Lower lobe of right lung (tissue), 2 donors: ENCODE measurements around the gene DAP. TPM values are rescaled to one million over a fixed set of nuclear protein-coding genes. Genes with fewer than 3 reads are reported as not detected.

ENCODE experiments used
- ATAC-seq, 2 donors: fragments of 200-7000 bp; cut with Tn5 transposase; one replicate each; pipeline ENCODE4 v1.9.1; 2020 to 2022; ENCODE audit warnings: mild to moderate bottlenecking in 2 of 2, moderate library complexity in 2 of 2
- DNase-seq: peaks from one replicate; pipeline ENCODE4 v3.0.0-alpha.2; 2020
- H3K27ac ChIP-seq: fragments of 200-600 bp; one replicate; pipeline ENCODE4 v1.8.0; 2022
- H3K27me3 ChIP-seq: fragments of 200-600 bp; one replicate; pipeline ENCODE4 v1.8.0; 2022; ENCODE audit warnings: low read depth
- H3K36me3 ChIP-seq: fragments of 200-600 bp; one replicate; pipeline ENCODE4 v1.8.0; 2022; ENCODE audit warnings: mild to moderate bottlenecking
- H3K4me1 ChIP-seq: fragments of 200-600 bp; one replicate; pipeline ENCODE4 v1.8.0; 2022
- H3K4me3 ChIP-seq: fragments of 200-600 bp; one replicate; pipeline ENCODE4 v1.8.0; 2022; ENCODE audit warnings: mild to moderate bottlenecking
- H3K9me3 ChIP-seq: fragments of 200-600 bp; one replicate; pipeline ENCODE4 v1.8.0; 2022
- CTCF ChIP-seq: fragments of 200-600 bp; IDR thresholded peaks from one replicate; pipeline ENCODE4 v1.8.0; 2022; ENCODE audit warnings: antibody characterized with exemption, mild to moderate bottlenecking
- intact Hi-C: fragments of 100-400 bp; cut with DNase I; formaldehyde crosslinking; loops from one replicate; pipeline ENCODE4 v1.11.0; 2022
- total RNA-seq: library from RNA; stranded (reverse); fragmentation: NEBNext Ultra II Directional; extraction: Animal tissue kit (Norgen Biotek cat#: 25700); gene quantifications from one replicate; pipeline ENCODE4 v1.2.1, GENCODE V29; 2021
- donor health status: DM: no; HTN: yes; CAD: no; lungs with severe emphysema.

The DAP gene
- total RNA-seq, 1 donor from 2014 or later = 89.8 TPM

- intact Hi-C loops = no loop called here
- H3K4me1 ChIP-seq = no peaks in the 10 kb centered on the region
- no peaks in the 10 kb centered on the region for H3K36me3 ChIP-seq
- H3K27ac ChIP-seq = no peak overlapping the region
- H3K9me3 ChIP-seq = no peaks in the 10 kb centered on the region
- no peak for DNase-seq
- H3K4me3 ChIP-seq = no peak overlapping the region
- no peaks in the 10 kb centered on the region for H3K27me3 ChIP-seq
- no peak for TF ChIP-seq CTCF
- ATAC-seq = no peak
Observed at GRCh38 chr5:10655972-10656830, 104.8 kb downstream of the DAP start.

- DNase-seq (no peak), ATAC-seq (no peak)
- Histone ChIP-seq H3K27me3 (no peaks in the 10 kb centered on the region), H3K4me1 (no peaks in the 10 kb centered on the region), H3K9me3 (no peaks in the 10 kb centered on the region), H3K27ac (no peak overlapping the region), H3K4me3 (no peak overlapping the region), H3K36me3 (no peaks in the 10 kb centered on the region)
- no peak for TF ChIP-seq CTCF
- intact Hi-C loops = no loop called here
Observed at GRCh38 chr5:10655161-10655971, 105.7 kb downstream of the DAP start.

GRCh38 chr5:10654566-10654965 is 106.5 kb downstream of the DAP start:
- intact Hi-C loops = no loop called here
- DNase-seq (no peak), ATAC-seq (no peak)

GRCh38 chr5:10653751-10654400 is 107.2 kb downstream of the DAP start:
- ATAC-seq (no peak), DNase-seq (no peak)
- intact Hi-C loops = no loop called here
- Histone ChIP-seq H3K4me3 (no peak overlapping the region), H3K27ac (no peak overlapping the region), H3K36me3 (no peaks in the 10 kb centered on the region), H3K9me3 (no peaks in the 10 kb centered on the region), H3K27me3 (peaks cover 11% of the 10 kb centered on the region), H3K4me1 (no peaks in the 10 kb centered on the region)
- no peak for TF ChIP-seq CTCF

More at GRCh38 chr5:10654566-10654965, 106.5 kb downstream of the DAP start:
- no peak for TF ChIP-seq CTCF
- Histone ChIP-seq H3K9me3 (no peaks in the 10 kb centered on the region), H3K27me3 (peaks cover 8% of the 10 kb centered on the region), H3K4me3 (no peak overlapping the region), H3K36me3 (no peaks in the 10 kb centered on the region), H3K4me1 (no peaks in the 10 kb centered on the region), H3K27ac (no peak overlapping the region)

GRCh38 chr5:10653043-10653442 is 108.0 kb downstream of the DAP start:
- Histone ChIP-seq H3K4me3 (no peak overlapping the region), H3K36me3 (no peaks in the 10 kb centered on the region), H3K9me3 (no peaks in the 10 kb centered on the region), H3K27me3 (peaks cover 11% of the 10 kb centered on the region), H3K4me1 (no peaks in the 10 kb centered on the region), H3K27ac (no peak overlapping the region)
- no peak for ATAC-seq
- intact Hi-C loops = no loop called here
- no peak for DNase-seq
- TF ChIP-seq CTCF = no peak
